ENCODE measurements around the gene UBALD1. TPM values are rescaled to one million over a fixed set of nuclear protein-coding genes. Genes with fewer than 3 reads are reported as not detected.
A peak's percentile ranks its signal among the peaks of the same experiment; 100 is the strongest.

The UBALD1 gene
- total RNA-seq, 3 donors from 2014 or later (not counting 1 experiment from before 2014, with no cell fraction given) = 40.8 to 54.4 (median 53.6) TPM

DNA sequence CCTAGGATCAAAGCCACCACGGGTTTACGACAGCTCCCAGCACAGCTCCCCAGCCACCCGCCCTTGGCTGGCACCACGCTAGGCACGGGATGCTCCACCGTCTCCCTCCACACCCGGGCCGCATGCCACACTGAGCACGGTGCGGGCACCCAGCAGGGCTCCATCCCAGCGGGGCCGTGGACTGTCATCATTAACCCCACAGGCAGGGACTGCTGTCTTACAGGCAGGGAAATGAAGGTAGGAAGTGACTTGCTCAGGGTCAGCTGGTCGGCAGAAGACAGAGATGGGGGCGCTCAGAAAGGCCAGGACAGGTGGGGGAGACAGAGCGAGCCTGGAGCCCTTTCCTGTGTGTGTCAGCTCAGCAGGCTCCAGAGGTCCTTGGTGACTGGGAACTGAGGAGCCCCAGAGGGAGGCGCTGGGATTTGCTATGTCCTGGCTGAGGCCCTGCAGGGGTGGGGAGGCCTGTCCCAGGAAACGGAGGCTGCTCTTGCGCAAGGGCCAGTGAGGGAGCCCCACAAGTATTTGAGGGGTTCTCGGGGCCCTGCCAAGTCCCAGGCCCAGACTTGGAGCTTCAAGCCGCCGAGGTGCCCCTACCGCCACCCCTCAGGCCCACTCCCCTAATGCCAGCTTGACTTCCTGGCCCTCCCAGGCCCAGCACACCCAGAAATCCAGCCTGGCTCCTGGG is 3.2 kb downstream of the UBALD1 start:
- DNase-seq (no peak), ATAC-seq (no peak)
- no peak overlapping the region for H3K27ac ChIP-seq (ENCODE audit: low read length)
- Mint-ChIP-seq H3K4me1 (peaks cover 12 to 31% of the 10 kb centered on the region in 2 donors), H3K4me3 (no peak overlapping the region), H3K27ac (peak overlapping the region in 1 of 2 donors; percentile 24), H3K9me3 (no peaks in the 10 kb centered on the region), H3K27me3 (ENCODE audit: low read depth in 2 of 2) (no peaks in the 10 kb centered on the region), H3K36me3 (no peaks in the 10 kb centered on the region)
- no peak for TF ChIP-seq CTCF (IDR thresholded peaks at IDR 0.05)
- 95% methylated on average over 22 of the region's 22 CpGs for WGBS (ENCODE audit: insufficient coverage)
- H3K9me3 ChIP-seq (ENCODE audit: control insufficient read depth, insufficient read depth, low read length) = no peaks in the 10 kb centered on the region
- intact Hi-C loops (cut with micrococcal nuclease) = loop anchor here (10.0 kb wide), 2 partner anchors 197 to 357 kb away; partner anchors contain the start of gene CORO7
- peaks cover 32% of the 10 kb centered on the region for H3K4me1 ChIP-seq (ENCODE audit: control insufficient read depth, insufficient read depth, low read length)
- H3K36me3 ChIP-seq (ENCODE audit: control insufficient read depth, insufficient read depth, low read length) = peaks cover 8% of the 10 kb centered on the region
- no peaks in the 10 kb centered on the region for H3K27me3 ChIP-seq (ENCODE audit: control insufficient read depth, insufficient read depth, low read length)
- no peak overlapping the region for H3K4me3 ChIP-seq (ENCODE audit: low read length)

DNA sequence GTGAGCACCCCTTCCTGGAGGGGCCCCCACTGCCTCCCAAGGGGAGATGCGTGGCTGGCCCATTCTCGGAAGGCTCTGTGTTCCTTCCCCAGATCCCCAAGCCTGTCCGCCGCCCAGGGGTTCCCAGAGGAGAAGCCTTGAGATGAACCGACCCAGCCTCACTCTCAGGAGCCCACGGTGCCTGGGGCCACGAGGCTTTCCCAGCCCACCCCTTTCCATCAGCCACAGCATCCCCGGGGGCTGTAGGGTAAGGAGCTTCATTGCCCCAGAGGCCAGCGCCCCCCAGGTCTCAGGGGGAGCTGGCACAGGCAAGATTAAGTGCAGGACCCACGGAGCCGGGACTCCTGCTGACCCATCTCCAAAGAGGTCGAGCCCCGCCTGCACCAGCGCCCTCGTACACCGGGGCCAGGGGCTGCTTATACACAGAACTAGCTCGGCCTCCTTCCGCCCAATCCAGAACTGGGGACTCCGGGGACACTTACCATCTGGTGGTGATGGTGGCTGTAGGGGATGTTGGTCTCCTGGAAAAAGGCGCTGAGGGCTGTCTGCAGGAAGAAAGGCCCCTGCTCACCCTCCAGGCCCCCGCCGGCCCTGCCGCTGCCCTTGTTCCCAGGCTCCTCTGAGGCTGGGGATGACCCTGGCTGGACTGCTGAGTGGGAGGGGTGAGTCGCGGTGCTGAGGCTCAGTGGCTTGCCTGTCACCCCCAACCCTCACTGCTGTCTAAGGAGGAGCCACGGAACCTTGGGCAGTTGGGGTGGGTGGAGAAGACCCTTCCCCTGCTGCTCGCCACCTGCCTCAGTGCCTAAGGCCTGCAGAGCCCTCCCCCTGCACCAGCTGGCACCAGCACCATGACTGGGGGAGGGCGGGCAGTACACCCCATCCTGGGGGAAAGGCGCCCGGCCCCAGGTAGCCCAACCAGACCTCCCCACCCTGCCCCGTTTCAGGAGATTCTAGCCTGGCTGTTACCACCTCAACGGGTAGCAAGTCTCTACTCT is 4.4 kb downstream of the UBALD1 start:
- DNase-seq = no peak
- intact Hi-C loops (cut with micrococcal nuclease) = loop anchor here (10.0 kb wide), 2 partner anchors 196 to 356 kb away; partner anchors contain the start of gene CORO7
- no peak for TF ChIP-seq CTCF (IDR thresholded peaks at IDR 0.05)
- Histone ChIP-seq H3K36me3 (ENCODE audit: control insufficient read depth, insufficient read depth, low read length) (peaks cover 8% of the 10 kb centered on the region), H3K4me3 (ENCODE audit: low read length) (no peak overlapping the region), H3K9me3 (ENCODE audit: control insufficient read depth, insufficient read depth, low read length) (no peaks in the 10 kb centered on the region), H3K4me1 (ENCODE audit: control insufficient read depth, insufficient read depth, low read length) (peaks cover 23% of the 10 kb centered on the region), H3K27me3 (ENCODE audit: control insufficient read depth, insufficient read depth, low read length) (no peaks in the 10 kb centered on the region), H3K27ac (ENCODE audit: low read length) (no peak overlapping the region)
- WGBS (ENCODE audit: insufficient coverage) = 89% methylated on average over 31 of the region's 32 CpGs
- Mint-ChIP-seq H3K4me3 (no peak overlapping the region), H3K9me3 (no peaks in the 10 kb centered on the region), H3K4me1 (peaks cover under 1 to 19% of the 10 kb centered on the region in 2 donors), H3K27me3 (ENCODE audit: low read depth in 2 of 2) (no peaks in the 10 kb centered on the region), H3K27ac (no peak overlapping the region), H3K36me3 (no peaks in the 10 kb centered on the region)
- no peak for ATAC-seq

DNA sequence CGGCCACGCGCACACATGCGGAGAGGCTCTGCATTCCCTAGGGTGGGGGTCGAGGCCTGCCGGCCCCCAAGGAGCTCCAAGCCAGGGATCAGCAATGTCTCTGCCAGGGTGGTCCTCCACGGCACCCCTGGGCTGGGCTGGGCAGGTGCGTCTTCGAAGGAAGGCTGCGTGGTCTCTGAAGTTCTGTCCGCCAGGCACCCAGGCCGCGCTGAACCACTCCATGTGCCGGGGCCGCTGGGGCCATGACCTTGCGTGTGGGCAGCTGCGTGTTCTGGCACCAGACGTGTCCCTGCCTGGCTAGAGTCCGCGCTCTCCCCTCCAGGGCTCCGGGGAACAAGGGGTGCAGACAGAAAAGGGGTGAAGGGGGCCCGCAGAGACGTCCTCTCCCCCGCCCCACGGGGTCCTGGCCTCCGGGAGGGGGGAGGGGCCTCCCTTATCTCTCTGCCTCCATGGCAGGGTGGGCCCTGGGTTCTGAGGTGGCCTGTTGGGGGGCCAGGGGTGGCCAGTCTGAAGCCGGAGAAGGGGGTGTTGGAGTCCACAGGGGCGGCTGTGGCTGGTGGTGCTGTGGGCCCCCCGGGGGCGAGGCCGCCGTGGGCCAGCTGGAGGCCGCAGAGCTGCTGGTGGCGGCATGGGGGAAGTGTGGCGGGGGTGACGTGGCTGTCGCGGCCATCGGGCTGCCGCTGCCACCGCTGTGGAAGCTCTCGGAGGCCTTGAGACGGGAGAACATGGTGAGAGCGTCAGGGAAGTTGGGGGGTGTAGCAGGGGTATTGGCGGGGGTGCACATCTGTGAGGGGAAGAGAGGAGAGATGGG is 5.3 kb downstream of the UBALD1 start:
- no peak for DNase-seq
- 93% methylated on average over 45 of the region's 45 CpGs for WGBS (ENCODE audit: insufficient coverage)
- Histone ChIP-seq H3K9me3 (ENCODE audit: control insufficient read depth, insufficient read depth, low read length) (no peaks in the 10 kb centered on the region), H3K27ac (ENCODE audit: low read length) (no peak overlapping the region), H3K27me3 (ENCODE audit: control insufficient read depth, insufficient read depth, low read length) (no peaks in the 10 kb centered on the region), H3K36me3 (ENCODE audit: control insufficient read depth, insufficient read depth, low read length) (peaks cover 8% of the 10 kb centered on the region), H3K4me3 (ENCODE audit: low read length) (no peak overlapping the region), H3K4me1 (ENCODE audit: control insufficient read depth, insufficient read depth, low read length) (peaks cover 18% of the 10 kb centered on the region)
- Mint-ChIP-seq H3K36me3 (no peaks in the 10 kb centered on the region), H3K4me1 (peaks cover 0 to 11% of the 10 kb centered on the region in 2 donors), H3K27me3 (ENCODE audit: low read depth in 2 of 2) (no peaks in the 10 kb centered on the region), H3K4me3 (no peak overlapping the region), H3K27ac (no peak overlapping the region), H3K9me3 (no peaks in the 10 kb centered on the region)
- ATAC-seq = no peak
- TF ChIP-seq CTCF (IDR thresholded peaks at IDR 0.05) = no peak
- intact Hi-C loops (cut with micrococcal nuclease) = loop anchor here (10.0 kb wide), 2 partner anchors 195 to 355 kb away; partner anchors contain the start of gene CORO7

Measured in natural killer cell (primary cell).